Measurements from ENCODE around the gene CRTAC1.

Gene CRTAC1

DNA sequence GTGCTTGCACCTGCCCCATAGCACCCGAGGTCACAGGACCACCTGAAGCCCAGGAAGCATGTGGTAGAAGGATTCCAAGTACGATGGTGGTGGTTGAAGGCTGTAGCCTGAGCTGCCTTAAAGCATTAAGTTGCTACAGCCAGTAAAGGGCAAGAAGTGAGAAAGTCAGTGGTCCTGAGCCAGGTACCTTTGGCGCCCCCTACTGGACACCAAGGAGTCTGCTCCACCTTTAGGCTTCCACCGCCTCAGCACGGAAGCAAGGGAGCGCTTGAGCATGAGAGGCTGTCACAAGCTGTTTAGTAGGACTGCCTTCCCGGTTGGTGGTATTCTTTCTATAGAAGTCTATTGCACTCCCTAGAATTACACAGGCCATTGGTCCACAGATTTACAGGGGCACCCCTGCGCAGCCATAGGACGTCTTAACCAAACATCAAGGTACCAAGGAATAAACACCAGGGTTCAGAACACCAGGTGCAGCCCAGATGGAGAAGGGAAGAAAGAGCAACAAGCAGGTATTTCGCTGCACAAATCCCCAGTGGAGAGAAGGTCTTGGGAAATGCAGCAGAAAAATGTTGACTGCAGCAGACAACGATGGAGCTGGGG lies 2.2 kb downstream of the CRTAC1 start:
- DNase-seq: peak; percentile 39

DNA sequence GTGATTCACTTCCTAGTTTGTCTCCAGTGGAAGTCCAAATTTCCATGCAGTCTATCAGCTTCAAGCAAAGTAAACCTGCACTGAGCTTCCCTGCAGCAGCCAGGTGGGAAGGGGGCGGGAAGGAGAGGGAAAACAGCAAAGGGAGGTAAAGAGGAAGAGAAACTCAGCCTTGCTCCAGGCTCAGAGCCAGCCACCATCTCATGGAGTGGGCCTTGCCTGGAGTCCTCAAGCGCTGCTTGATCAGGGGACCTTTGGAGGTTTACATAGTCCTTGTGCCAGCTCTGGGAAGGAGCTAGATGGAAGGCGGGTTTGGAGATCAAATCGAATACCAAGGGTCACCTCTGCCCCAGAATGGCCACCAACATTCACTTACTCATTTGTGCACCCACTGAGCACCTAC lies 7.4 kb downstream of the CRTAC1 start:
- no peak for DNase-seq

- no peak for DNase-seq
These were observed 9.6 kb downstream of the CRTAC1 start for GRCh38 chr10:98020784-98021183.

DNA sequence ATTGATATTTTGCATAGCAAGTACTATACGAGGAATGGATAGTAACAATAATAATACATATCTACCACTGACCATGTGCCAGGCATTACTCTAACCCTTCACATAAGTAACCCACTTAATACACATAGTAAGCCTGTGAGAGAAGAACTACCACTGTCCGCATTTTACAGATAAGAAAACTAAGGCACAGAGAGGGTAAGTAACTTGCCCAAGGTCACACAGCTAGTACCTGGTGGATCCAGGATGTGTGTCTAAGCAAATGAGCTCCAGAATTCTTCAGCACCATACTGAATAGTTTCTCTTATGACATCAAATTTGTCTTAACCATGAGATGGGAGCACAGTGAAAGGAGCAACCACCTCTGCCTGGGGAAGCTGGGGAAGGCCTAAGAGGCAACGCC lies 10.2 kb downstream of the CRTAC1 start:
- DNase-seq: no peak

GRCh38 chr10:98019784-98020183 lies 10.6 kb downstream of the CRTAC1 start:
- DNase-seq: no peak

DNA sequence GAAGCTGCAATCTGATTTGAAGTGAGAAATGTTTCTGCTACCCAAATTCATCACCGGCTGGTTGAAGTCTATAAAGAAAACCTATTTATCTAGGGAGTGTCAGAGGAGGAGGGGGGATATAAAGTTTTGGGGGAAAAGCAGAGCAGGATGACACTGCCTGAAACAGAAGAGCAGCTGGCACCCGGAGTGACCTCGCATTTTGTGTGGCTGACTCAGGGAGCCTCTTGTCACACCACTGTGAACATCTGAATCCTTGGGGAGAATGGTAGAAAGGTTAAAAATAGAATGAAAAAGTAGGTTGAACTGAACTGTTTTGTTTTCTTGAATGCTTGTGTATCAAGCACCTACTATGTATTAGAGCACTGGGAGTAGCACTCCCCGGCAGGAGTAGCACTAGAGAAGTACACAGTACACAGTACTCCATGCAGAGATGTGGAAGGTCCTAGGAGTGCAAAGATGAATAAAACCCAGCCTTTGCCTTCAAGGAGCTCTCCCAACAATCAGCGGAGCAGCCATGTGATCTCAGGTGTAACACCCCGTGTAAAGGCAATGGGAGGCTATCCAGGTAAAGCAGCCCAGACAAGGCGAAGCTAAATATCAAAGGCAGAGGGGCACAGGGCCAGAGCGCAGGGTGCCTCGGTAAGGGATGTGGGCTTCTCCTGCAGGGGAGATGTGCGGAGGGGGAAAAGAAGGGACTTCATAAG lies 13.5 kb downstream of the CRTAC1 start:
- no peak for DNase-seq

- no peak for DNase-seq
These were observed 16.6 kb downstream of the CRTAC1 start for GRCh38 chr10:98013776-98014175.

DNA sequence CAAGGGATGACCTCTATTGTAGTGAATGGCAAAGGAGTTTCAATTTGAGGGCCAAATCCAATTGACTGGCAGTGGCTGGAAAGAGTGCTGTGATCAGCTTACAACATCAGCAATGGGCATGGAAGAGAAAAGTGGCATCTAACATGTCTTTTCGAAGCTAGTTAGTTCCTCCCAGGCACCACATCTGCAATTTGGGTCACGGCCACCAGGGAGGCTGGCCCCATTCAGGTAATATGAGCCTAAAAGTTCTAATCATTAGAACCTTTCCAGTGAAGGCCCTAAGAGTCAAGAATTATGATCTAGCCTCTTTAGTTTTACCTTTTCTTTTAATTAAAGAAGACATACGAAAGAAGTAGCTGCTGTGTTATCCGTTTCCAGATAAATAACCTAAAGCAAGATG lies 17.3 kb downstream of the CRTAC1 start:
- no peak for DNase-seq

DNA sequence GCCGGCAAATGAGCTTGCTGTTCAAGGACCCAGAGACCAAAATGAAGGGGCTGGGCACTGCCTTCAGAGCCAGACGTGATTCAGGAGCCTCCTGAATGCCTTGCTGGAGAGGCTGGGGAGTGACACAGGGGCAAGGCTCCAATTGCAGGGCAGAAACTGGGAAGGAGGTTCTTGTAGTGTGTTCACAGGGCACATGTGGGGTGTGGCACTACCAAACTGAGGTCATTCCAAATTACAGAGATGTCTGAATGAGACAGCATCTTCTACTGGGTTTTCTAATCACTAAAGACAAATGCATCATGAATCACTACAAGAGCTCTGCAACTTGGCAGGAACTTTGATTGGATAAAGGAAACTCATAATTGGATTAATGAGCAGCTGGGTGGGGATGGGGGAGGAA lies 17.8 kb downstream of the CRTAC1 start:
- no peak for DNase-seq

DNA sequence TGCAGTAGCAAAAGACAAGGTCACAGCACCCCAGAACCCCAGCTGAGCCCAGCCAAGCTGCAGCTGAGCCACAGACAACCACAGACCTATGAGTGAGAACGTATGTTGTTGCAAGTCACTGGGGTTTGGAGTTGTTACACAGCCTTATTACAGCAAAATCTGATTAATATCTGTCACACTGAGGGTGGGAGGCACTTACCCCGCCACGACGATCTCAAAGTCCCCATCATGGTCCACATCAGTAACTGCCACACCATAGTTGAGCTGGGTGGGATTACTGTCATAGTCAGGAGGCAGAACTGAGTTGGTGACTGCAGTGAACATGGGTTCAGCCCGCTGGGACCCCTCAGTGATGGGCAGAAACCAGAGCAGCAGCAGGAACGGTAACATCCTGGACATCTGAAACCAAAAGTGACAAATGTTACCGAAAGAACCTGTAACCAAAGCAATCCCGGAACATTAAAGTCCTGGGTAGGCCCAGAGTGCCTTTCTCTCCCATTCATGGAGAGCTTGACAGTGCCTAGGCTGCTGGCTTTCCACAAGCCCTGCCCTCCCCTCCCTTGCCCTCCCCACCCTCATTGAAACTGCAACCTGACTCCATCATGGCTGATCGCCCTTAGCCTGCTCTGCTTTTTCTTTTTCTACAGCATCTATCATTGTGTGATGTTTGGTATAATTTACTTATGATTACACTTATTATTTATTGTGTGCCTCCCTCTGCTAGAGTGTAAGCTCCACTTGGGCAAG lies 19.3 kb downstream of the CRTAC1 start:
- no peak for DNase-seq

GRCh38 chr10:98006266-98006665 lies 24.2 kb downstream of the CRTAC1 start:
- DNase-seq: peak; percentile 20

GRCh38 chr10:98001736-98002135 lies 28.7 kb downstream of the CRTAC1 start:
- DNase-seq: no peak

DNA sequence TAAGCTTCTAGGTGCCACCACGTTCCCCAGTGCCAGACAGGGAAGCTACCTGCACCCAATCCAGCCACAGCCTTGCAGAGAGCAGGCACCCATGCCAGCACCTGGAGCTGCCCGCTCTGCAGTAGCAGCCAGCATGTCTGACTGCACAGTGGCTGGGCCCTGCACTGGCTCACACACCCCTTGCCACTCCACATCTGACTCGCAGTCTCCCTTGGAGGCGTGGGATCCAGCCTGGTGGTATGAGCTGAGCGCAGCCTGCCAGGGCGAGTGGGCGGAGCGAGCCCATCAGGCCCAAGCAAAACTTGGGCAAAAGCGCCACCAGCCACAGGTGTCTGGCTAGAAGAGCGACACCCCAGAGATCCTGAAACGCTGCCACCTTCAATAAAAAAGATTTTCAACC lies 30.1 kb downstream of the CRTAC1 start:
- DNase-seq: no peak

DNA sequence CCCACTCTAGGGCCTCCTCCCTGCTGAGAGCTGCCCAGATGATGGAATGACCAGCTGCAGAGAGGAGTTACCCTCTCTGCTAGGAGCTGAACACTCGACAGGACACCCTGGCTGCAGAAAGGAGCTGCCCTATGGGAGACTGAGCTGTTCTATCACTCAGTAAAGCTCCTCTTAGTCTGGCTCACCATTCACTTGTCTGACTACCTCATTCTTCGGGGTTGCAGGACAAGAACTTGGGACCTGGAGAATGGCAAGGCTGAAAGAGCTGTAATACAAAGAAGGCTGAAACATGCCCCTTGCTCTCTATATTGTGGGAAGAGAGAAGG lies 30.5 kb downstream of the CRTAC1 start:
- DNase-seq: no peak

GRCh38 chr10:97999066-97999922 lies 31.1 kb downstream of the CRTAC1 start:
- no peak for DNase-seq

GRCh38 chr10:97991871-97992270 lies 38.5 kb downstream of the CRTAC1 start:
- DNase-seq: no peak

DNA sequence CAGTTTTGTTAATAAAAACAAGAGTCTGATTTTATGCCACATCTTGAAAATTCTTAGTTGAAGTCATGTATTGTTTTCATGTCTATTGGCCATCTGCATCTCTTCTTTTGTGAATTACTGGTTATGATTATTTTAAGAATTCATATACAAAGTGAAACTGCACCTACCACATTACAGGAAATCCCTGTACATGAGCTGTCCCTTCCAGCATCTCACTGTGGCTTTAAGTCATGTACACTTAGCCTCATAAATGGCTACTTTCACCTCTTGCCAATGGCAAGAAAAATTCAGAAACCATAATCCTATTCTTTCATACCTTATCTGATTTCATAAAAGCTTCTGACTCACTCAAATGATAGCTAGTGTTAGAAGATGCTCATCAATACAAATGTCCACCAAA lies 48.6 kb downstream of the CRTAC1 start:
- no peak for DNase-seq

DNA sequence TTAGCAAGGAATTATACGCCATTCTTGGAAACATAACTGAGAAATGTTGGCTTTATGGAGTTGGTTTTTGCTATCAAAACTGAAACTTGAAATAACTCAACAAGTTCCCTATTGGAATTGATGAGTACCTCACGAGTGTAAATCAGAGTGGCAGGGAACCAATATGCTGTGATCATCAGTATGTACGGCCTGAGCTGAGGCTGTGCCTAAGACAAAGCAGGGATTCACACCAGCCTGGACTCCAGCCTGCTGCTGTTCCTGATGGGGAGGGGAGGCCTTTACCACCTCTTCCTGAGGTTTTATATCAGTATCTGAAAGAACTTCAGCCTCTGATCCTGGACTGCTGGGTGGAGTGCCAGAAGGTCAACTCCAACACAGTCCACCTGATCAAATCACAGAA lies 52.7 kb downstream of the CRTAC1 start:
- no peak for DNase-seq

DNA sequence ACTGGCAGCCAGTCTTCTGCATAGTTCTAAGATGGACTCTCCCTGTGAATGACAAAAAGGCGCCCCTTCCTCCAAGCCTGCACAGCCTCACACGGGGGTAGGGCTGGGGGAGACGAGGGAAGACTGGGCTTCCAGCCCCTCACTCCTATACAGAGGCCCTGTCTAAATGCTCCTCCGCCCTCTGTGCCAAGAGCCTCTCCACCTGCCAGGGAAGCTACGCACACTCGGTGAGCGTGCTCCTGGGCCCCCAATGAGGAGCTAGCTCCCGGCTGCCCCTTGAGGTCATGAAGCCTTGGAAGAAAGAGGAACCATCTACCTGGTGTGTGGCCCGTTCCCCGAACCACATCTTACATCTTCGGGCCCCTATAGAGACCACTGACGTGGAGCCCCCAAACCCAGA lies 54.8 kb downstream of the CRTAC1 start:
- DNase-seq: no peak

- DNase-seq: no peak
These were observed 55.6 kb downstream of the CRTAC1 start for GRCh38 chr10:97974526-97975525.

GRCh38 chr10:97974100-97974499 lies 56.3 kb downstream of the CRTAC1 start:
- no peak for DNase-seq

DNA sequence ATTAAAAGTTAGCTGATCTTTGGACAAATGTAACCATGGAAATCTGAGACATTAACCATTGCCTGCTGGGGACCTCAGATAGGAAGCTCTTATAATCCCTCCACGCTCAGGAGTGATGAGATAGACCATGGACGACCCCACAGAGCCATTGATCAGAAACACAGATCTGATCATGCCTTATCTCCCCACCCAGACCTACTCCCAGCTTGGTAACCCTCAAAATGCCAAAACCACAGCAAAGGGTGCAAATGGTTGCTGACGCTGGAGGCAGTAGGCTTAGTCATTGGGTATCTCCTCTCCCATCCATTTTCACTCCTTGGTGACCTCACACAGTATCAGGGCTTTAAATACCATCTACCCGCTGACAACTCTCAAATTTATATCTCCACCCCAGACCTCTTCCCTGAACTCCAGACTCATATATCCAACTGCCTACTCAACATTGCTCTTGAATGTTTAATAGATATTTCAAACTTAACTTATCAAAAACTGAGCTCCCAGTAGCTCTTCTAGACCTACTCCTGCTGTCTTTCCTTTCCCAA lies 60.8 kb downstream of the CRTAC1 start:
- no peak for DNase-seq
